GM12891 (cell line): ENCODE measurements around the gene MOGAT3.

Source experiments
- POLR2A ChIP-seq: IDR thresholded peaks from 2 replicates; pipeline ENCODE4 v1.6.1; 2011; ENCODE audit warnings: low read depth, low read length, control low read depth
- POLR2AphosphoS5 ChIP-seq: IDR thresholded peaks from 2 replicates; pipeline ENCODE4 v1.6.1; 2011; ENCODE audit warnings: low read depth, low read length, control low read depth
- POU2F2 ChIP-seq: IDR thresholded peaks from 2 replicates; pipeline ENCODE4 v1.6.1; 2011; ENCODE audit warnings: low read depth, mild to moderate bottlenecking, control low read depth, low read length, moderate library complexity
- SPI1 ChIP-seq: IDR thresholded peaks from 2 replicates; pipeline ENCODE4 v1.6.1; 2011; ENCODE audit warnings: low read depth, low read length, control low read depth
- TAF1 ChIP-seq: IDR thresholded peaks from 2 replicates; pipeline ENCODE4 v1.6.1; 2011; ENCODE audit warnings: low read depth, low read length, control low read depth

DNA sequence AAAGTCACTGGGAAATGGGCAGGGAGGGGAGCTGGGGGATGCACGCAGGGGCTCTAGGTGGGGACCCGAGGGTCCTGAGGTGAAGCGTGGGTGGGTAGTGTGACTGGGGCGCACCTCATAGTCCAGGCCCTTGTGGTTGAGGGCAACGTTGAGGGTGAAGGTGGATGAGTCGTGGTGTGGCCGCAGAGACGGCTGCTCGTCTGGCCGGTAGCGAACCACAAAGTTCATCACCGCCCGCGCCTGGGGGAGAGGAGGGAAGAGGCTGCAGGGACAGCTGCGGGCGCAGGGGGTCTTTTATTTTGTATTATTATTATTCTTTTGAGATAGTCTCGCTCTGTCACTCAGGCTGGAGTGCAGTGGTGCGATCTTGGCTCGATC lies 5.8 kb upstream of the MOGAT3 start:
- TF ChIP-seq POLR2A, result no peak
- TF ChIP-seq POLR2AphosphoS5, result no peak
- TF ChIP-seq SPI1, result no peak
- no peak for TF ChIP-seq TAF1
- no peak for TF ChIP-seq POU2F2
